Lung (tissue), 12 donors: Measurements from ENCODE around the gene SH3PXD2B. TPM values are rescaled to one million over a fixed set of nuclear protein-coding genes. Genes with fewer than 3 reads are reported as not detected.
A peak's percentile ranks its signal among the peaks of the same experiment; 100 is the strongest.

Source experiments
- ATAC-seq: fragments of 200-7000 bp; cut with Tn5 transposase; one replicate; pipeline ENCODE4 v1.9.1; 2020; ENCODE audit warnings: moderate number of reproducible peaks; ENCODE audit not compliant: insufficient read depth, low FRiP score
- DNase-seq, 3 donors: peaks; one replicate each; pipeline ENCODE4 v3.0.0-alpha.2; 2013 to 2017
- H3K27ac ChIP-seq, 2 donors: one replicate each; pipeline ENCODE4 v1.5.1; 2013; ENCODE audit warnings: mild to moderate bottlenecking in 2 of 2, moderate library complexity in 2 of 2, control low read depth in 1 of 2, inconsistent platforms in 1 of 2, low read depth in 1 of 2, low read length in 1 of 2
- H3K27me3 ChIP-seq, 3 donors: one replicate each; pipeline ENCODE4 v1.5.1; 2013; ENCODE audit warnings: low read length in 2 of 3; ENCODE audit not compliant: control insufficient read depth in 3 of 3, insufficient read depth in 3 of 3
- H3K36me3 ChIP-seq, 4 donors: one replicate each; pipeline ENCODE4 v1.5.1; 2013; ENCODE audit warnings: low read length in 4 of 4, mild to moderate bottlenecking in 1 of 4, moderate library complexity in 1 of 4; ENCODE audit not compliant: control insufficient read depth in 4 of 4, insufficient read depth in 4 of 4
- H3K4me1 ChIP-seq, 5 donors: one replicate each; pipeline ENCODE4 v1.5.1; 2013; ENCODE audit warnings: low read length in 5 of 5, mild to moderate bottlenecking in 2 of 5, moderate library complexity in 1 of 5; ENCODE audit not compliant: control insufficient read depth in 5 of 5, insufficient read depth in 5 of 5
- H3K4me3 ChIP-seq: one replicate; pipeline ENCODE4 v1.5.1; 2013; ENCODE audit warnings: mild to moderate bottlenecking, control low read depth, moderate library complexity
- H3K9ac ChIP-seq, 2 donors: one replicate each; pipeline ENCODE4 v1.5.1; 2013; ENCODE audit warnings: low read length in 2 of 2, control low read depth in 1 of 2; ENCODE audit not compliant: insufficient read depth in 1 of 2
- H3K9me3 ChIP-seq, 4 donors: one replicate each; pipeline ENCODE4 v1.5.1; 2013; ENCODE audit warnings: low read length in 3 of 4, mild to moderate bottlenecking in 1 of 4, moderate library complexity in 1 of 4; ENCODE audit not compliant: control insufficient read depth in 4 of 4, insufficient read depth in 3 of 4
- WGBS, 2 donors: extraction: QIAGEN DNeasy Blood & Tissue Kit; methylation state at CpG; one replicate each; pipeline ENCODE4 v1.1.7; 2013; 5-methylcytosine and 5-hydroxymethylcytosine counted together
- polyA plus RNA-seq, 2 donors: library from polyadenylated mRNA; stranded (reverse); fragments of 200-250 nt; gene quantifications; one replicate each; pipeline ENCODE4 v1.2.1, GENCODE V29; 2013
- total RNA-seq, 2 donors: library from RNA; depleted of rRNA in 1 of 2; stranded (reverse); fragments of >200 nt in 1 of 2; gene quantifications; one replicate each; pipeline ENCODE4 v1.2.1, GENCODE V29; 2014 to 2021
- TF ChIP-seq, protein P1 (sequence below): IDR thresholded peaks from 2 replicates; pipeline ENCODE4 v1.5.1; 2012; ENCODE audit warnings: mild to moderate bottlenecking; ENCODE audit errors: control extremely low read depth, extremely low read depth
- donor health status: control.
- donor health status: control.
- donor health status: Bipolar disorder and iron deficiency.
- donor health status: healthy.
- donor health status: DM: yes; HTN: yes; CAD: no.

SH3PXD2B gene
- total and polyA plus RNA-seq, 4 donors: 8.0 to 56.0 (median 21.4) TPM

DNA sequence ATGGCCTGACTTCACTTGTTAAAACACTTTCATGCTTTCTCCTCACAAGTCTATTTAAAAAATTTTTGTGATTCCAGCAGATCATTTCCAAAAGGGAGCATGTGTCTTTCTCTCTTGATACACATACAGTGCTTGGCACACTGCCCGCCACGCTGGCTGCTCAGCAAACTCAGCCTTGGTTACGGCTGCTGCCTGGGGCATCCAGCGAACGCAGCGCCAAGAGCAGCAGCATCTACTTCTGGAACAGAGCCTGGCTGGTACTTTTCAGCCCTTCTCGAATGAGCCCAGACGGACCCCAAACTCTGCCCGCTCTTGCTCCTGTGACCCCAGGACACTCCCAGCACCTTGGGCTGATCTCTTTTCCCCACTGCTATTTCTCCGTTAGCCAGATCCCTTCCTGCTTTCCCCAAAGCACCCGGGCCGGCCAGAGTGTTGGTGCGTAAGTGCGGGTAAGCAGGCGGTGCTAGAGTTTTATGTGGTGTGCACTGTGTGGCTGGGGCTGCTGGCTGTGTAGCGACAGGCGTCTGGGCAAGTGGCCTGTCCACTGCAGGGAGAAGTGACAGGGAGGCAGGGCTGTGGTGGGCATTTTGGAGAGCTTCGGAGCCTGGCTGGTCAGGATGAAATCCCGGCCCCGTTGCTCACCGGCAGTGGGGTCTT is 73.2 kb downstream of the SH3PXD2B start:
- H3K9ac ChIP-seq: peak overlapping the region in 1 of 2 donors; percentile 0
- WGBS, 2 donors: 80 to 84% methylated on average over 21 of the region's 21 CpGs
- peaks cover 0 to 16% (median 11%) of the 10 kb centered on the region in 5 donors for H3K4me1 ChIP-seq
- TF ChIP-seq, protein P1, sequence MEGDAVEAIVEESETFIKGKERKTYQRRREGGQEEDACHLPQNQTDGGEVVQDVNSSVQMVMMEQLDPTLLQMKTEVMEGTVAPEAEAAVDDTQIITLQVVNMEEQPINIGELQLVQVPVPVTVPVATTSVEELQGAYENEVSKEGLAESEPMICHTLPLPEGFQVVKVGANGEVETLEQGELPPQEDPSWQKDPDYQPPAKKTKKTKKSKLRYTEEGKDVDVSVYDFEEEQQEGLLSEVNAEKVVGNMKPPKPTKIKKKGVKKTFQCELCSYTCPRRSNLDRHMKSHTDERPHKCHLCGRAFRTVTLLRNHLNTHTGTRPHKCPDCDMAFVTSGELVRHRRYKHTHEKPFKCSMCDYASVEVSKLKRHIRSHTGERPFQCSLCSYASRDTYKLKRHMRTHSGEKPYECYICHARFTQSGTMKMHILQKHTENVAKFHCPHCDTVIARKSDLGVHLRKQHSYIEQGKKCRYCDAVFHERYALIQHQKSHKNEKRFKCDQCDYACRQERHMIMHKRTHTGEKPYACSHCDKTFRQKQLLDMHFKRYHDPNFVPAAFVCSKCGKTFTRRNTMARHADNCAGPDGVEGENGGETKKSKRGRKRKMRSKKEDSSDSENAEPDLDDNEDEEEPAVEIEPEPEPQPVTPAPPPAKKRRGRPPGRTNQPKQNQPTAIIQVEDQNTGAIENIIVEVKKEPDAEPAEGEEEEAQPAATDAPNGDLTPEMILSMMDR: no peak
- H3K27ac ChIP-seq: peak overlapping the region in 1 of 2 donors; percentile 12
- peaks cover 0 to 36% (median 15%) of the 10 kb centered on the region in 4 donors for H3K36me3 ChIP-seq
- peak; percentile 92 to 94 (median 94) for DNase-seq
- no peak overlapping the region for H3K4me3 ChIP-seq
- no peaks in the 10 kb centered on the region for H3K27me3 ChIP-seq
- no peak for ATAC-seq
- no peaks in the 10 kb centered on the region for H3K9me3 ChIP-seq

DNA sequence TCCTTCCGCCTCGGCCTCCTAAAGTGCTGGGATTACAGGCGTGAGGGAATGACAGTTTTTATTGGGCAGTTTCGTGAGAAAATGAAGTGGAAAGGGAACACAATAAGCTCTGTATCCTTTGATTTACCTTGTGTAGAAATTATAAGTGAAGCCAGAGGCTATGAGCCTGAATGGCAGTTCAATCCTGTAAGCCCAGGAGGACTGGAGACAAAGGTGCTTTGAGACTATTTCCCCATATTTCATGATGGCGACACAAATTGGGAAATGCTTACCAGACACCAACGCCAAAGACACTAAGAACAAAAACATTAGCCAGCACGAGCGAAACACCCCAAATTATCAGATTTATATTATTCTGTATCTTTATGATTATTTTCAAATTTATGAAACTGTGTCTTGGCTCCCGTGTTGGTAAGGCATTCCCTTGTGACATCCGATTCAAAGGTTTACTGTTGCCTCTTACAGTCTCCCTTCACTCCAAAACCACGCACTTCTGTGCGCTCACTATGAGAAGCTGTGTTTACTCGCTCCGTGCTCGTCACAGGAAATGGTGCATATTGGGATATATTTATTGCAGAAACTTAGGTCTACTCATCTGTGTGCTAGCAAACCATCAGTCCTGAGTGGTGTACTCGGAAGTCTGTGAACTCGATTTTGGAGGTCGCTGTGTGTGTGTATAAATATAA is 73.9 kb downstream of the SH3PXD2B start:
- ATAC-seq (no peak), DNase-seq (no peak)
- Histone ChIP-seq H3K4me3 (no peak overlapping the region), H3K9ac (peak overlapping the region in 1 of 2 donors; percentile 19), H3K36me3 (peaks cover 0 to 33% (median 12%) of the 10 kb centered on the region in 4 donors), H3K27me3 (no peaks in the 10 kb centered on the region), H3K9me3 (no peaks in the 10 kb centered on the region), H3K27ac (no peak overlapping the region), H3K4me1 (peaks cover 0 to 16% (median 11%) of the 10 kb centered on the region in 5 donors)
- WGBS, 2 donors: 54 to 73% methylated on average over 18 of the region's 18 CpGs
- TF ChIP-seq, protein P1: no peak

DNA sequence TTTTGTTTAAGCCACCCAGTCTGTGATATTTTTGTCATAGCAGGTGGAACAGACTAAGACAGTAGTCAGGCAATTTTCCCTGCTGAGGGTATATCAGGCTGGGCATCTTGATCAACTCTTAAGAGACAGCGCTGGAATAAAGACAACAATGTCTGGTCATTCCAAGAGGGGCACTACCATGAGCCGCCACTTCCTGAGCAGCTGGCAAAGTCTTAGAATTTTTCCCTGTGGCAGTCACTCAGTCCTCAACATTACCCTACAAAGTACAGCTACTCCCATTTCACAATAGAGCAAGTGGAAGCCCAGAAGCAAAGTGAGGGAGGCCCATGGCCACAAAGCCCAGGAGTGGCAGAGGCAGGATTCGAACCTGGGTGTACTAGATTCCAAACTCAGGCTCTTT is 74.8 kb downstream of the SH3PXD2B start:
- no peak for DNase-seq
- TF ChIP-seq, protein P1: no peak
- Histone ChIP-seq H3K36me3 (peaks cover 0 to 33% (median 10%) of the 10 kb centered on the region in 4 donors), H3K4me3 (no peak overlapping the region), H3K9ac (no peak overlapping the region), H3K9me3 (no peaks in the 10 kb centered on the region), H3K27me3 (no peaks in the 10 kb centered on the region), H3K4me1 (peaks cover 0 to 16% (median 11%) of the 10 kb centered on the region in 5 donors), H3K27ac (no peak overlapping the region)
- ATAC-seq: no peak
- WGBS, 2 donors: 73 to 77% methylated on average over 3 of the region's 3 CpGs
